WERI-Rb-1 (cell line): ENCODE results near the gene PRR7.

Experiments
- DNase-seq: peaks from one replicate; pipeline ENCODE4 v3.0.0-alpha.2; 2020
- H3K27ac ChIP-seq: fragments of 250-450 bp; sonication (Bioruptor Pico); 2 replicates; pipeline ENCODE4 v1.5.1; 2020; ENCODE audit warnings: mild to moderate bottlenecking, moderate library complexity
- H3K27me3 ChIP-seq: fragments of 250-450 bp; sonication (Bioruptor Pico); 2 replicates; pipeline ENCODE4 v1.5.1; 2021; ENCODE audit warnings: mild to moderate bottlenecking, low read depth, moderate library complexity; ENCODE audit not compliant: insufficient read depth, severe bottlenecking
- H3K36me3 ChIP-seq: fragments of 250-450 bp; sonication (Bioruptor Pico); 2 replicates; pipeline ENCODE4 v1.5.1; 2020; ENCODE audit warnings: mild to moderate bottlenecking, moderate library complexity
- H3K4me3 ChIP-seq: 2 replicates; pipeline ENCODE4 v1.5.1; 2011; ENCODE audit warnings: low read depth, mild to moderate bottlenecking, control low read depth, low read length
- H3K9me3 ChIP-seq: fragments of 250-450 bp; sonication (Bioruptor Pico); 2 replicates; pipeline ENCODE4 v1.5.1; 2021; ENCODE audit warnings: mild to moderate bottlenecking, moderate library complexity; ENCODE audit not compliant: severe bottlenecking
- CTCF ChIP-seq: IDR thresholded peaks from 2 replicates; pipeline ENCODE4 v1.5.1; 2011; ENCODE audit warnings: low read depth, mild to moderate bottlenecking, control low read depth, inconsistent platforms, low read length

Gene PRR7

GRCh38 chr5:177497292-177498012 lies 50.8 kb downstream of the PRR7 start, which contains the start of gene PDLIM7:
Gene PDLIM7 (minus strand): TSS chr5:177497604. CDS start chr5:177496512, 1,092 bp downstream.
- peak; percentile 89 for DNase-seq
- H3K27me3 ChIP-seq, result no peaks in the 10 kb centered on the region
- H3K4me3 ChIP-seq, result peak within 1 kb of the TSS; percentile 61
- TF ChIP-seq CTCF, result no peak
- H3K27ac ChIP-seq, result peak within 1 kb of the TSS; percentile 92
- peaks cover 5% of the 10 kb centered on the region; the same call in 1 of the 2 replicates for H3K36me3 ChIP-seq
- H3K9me3 ChIP-seq, result no peaks in the 10 kb centered on the region

- no peaks in the 10 kb centered on the region for H3K9me3 ChIP-seq
- no peak for TF ChIP-seq CTCF
- H3K27me3 ChIP-seq, result no peaks in the 10 kb centered on the region
- no peak overlapping the region for H3K27ac ChIP-seq
- DNase-seq, result no peak
- no peak overlapping the region for H3K4me3 ChIP-seq
- peaks cover 5% of the 10 kb centered on the region; the same call in 1 of the 2 replicates for H3K36me3 ChIP-seq
These were observed 51.6 kb downstream of the PRR7 start for GRCh38 chr5:177498013-177498787.

- no peak overlapping the region for H3K27ac ChIP-seq
- no peak for DNase-seq
- H3K36me3 ChIP-seq, result peaks cover 5% of the 10 kb centered on the region; the same call in 1 of the 2 replicates
- H3K27me3 ChIP-seq, result no peaks in the 10 kb centered on the region
- TF ChIP-seq CTCF, result no peak
- H3K4me3 ChIP-seq, result no peak overlapping the region
- no peaks in the 10 kb centered on the region for H3K9me3 ChIP-seq
These were observed 53.2 kb downstream of the PRR7 start for GRCh38 chr5:177499842-177500241.

- Histone ChIP-seq H3K4me3 (no peak overlapping the region), H3K9me3 (no peaks in the 10 kb centered on the region), H3K36me3 (no peaks in the 10 kb centered on the region; the same call in 1 of the 2 replicates), H3K27ac (no peak overlapping the region), H3K27me3 (no peaks in the 10 kb centered on the region)
- TF ChIP-seq CTCF, result peak; percentile 78
- peak; percentile 87 for DNase-seq
These were observed 54.3 kb downstream of the PRR7 start for GRCh38 chr5:177500685-177501522.

- Histone ChIP-seq H3K27me3 (no peaks in the 10 kb centered on the region), H3K4me3 (no peak overlapping the region), H3K27ac (no peak overlapping the region), H3K36me3 (no peaks in the 10 kb centered on the region), H3K9me3 (no peaks in the 10 kb centered on the region)
- DNase-seq, result no peak
- TF ChIP-seq CTCF, result no peak
These were observed 55.5 kb downstream of the PRR7 start for GRCh38 chr5:177501874-177502678.
